Measurements from ENCODE around the gene SOX18.
A peak's percentile ranks its signal among the peaks of the same experiment; 100 is the strongest.
"Not testable (repeated sequence)": the region's sequence is repeated elsewhere in the genome, so short reads cannot be mapped to it uniquely, and the experiment has no call there.

Gene SOX18

DNA sequence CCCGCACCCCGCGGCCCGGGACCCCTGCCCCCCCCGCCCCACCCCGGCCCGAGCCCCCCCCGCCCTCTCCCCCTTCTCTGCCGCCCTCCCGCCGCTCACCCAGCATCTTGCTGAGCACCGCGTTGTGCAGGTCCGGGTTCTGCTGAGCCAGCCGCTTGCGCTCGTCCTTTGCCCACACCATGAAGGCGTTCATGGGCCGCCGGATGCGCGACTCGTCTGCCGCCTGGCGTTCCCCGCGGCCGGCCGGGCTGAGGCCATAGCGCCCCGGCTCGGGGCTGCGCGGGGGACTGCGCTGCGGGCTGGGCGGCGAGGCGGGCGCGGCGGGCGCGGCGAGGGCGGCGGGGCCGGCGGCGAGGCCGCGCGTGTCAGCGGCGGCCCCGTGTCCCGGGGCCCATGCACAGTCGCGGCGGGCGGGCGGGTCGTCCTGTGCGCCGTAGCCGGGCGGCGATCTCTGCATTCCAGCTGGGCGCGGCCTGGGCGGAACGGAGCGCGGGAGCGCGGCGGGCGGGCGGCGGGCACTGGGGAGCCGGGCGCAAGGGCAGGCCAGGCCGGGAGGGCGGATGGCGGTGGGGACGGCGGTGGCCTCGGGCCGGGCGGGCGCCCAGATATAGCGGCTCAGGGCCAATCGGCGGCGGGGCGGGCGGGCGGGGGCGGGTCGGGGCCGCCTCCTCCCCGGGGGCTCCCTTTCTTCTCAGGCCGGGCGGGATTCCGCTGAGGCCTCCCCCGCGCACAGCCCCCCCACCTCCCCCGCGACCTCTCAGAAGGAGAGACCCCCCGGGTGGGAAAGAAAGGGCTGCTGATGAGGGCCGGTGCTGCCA is at the start of gene SOX18:
Gene SOX18 (minus strand): TSS at position 580 of the 818 bp plus-strand sequence. CDS start 123 bp downstream, at position 457.
- no peak for DNase-seq (ENCODE audit: low read depth)

GRCh38 chr20:64098471-64099013 is 49.1 kb upstream of the SOX18 start:
- DNase-seq (ENCODE audit: low read depth) = no peak

DNA sequence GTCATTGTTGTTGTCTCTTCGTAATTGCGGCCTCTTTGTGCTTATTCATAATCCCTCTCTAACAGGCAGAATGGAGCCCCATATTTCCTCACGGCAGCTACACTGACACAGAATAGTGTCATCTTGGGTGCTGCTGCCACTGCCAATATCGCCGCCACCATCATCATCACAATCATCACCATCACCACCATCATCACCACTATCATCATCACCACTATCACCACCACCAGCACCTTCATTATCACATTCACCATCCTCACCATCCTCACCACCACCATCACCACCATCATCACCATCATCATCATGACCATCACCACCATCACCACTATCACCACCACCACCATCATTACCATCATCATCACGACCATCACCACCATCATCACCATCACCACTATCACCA is 47.1 kb upstream of the SOX18 start:
- DNase-seq (ENCODE audit: low read depth) = no peak

DNA sequence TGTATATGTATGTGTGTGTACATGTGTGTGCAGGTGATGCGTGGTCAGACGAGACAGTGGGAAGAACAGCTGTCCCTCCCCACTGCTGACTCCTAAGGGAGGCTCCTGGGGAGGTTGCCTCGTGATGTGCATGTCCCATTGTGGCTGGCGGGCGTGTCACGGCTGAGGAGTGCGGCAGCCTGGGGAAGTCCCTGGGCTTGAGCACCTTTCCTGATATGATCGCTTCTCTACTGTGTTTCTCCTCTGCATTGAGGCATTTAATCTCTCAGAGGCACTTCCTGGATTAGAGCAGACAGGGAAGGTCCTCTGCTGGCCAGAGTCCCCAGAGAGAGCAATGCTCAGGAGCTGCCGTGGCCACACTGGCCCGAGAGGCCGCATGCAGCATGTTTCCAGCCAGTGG is 46.5 kb upstream of the SOX18 start:
- DNase-seq (ENCODE audit: low read depth) = no peak

- no peak for DNase-seq (ENCODE audit: low read depth)
Measured at GRCh38 chr20:64095455-64095854, 46.0 kb upstream of the SOX18 start.

DNA sequence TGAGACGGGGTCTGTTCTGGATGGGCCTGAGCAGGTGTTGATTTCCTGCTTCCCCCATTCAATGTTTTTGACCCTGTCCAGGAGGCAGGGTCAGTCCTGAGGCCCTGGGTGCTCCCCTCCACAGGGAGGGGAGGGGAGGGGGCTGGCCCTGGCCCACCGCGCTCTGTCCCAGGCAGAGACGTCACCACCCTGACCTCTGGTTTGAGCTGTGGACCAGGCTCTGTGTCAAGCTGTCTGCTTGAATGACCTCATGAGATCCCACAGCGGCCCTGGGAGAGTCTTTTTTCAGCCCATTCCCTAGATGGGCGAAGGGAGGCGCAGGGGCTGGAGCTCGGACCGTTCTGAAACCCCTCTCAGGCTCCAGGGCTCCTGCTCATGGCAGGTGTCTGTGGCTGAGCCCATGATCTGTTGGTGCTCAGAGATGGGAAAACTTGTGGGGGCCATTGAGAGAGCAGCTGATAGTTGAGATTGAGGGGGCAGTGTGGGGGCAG is 43.6 kb upstream of the SOX18 start:
- DNase-seq (ENCODE audit: low read depth) = no peak

DNA sequence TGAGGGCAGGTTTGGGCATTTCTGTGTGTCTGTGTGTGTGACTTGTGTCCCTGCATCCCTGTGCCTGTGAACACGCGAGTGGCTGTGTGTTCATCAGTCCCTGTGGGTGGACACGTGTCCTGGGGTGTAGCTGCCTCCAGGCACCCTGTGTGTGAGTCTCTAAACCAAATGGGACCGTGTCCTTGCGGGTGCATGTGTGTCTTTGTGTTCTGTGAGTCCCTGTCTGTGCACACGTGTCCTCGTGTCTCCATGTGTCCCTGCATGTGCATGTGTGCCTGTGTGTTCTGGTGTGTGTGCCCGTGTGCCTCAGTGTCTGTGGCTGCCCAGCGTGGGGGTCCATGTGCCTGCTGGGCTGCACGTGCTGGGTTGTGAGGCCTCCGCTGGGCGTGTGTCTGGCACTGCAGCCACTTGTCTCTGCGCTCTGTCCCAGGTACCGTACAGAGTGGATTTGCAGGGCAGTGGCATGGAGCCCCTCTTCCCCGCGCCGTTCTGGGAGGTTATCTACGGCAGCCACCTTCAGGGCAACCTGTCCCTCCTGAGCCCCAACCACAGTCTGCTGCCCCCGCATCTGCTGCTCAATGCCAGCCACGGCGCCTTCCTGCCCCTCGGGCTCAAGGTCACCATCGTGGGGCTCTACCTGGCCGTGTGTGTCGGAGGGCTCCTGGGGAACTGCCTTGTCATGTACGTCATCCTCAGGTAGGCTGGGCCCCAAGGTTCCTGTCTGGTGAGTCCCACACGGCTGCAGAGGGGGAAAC is 43.0 kb upstream of the SOX18 start:
- DNase-seq (ENCODE audit: low read depth) = no peak

- no peak for DNase-seq (ENCODE audit: low read depth)
Measured at GRCh38 chr20:64091770-64092169, 42.3 kb upstream of the SOX18 start.

GRCh38 chr20:64091340-64091739 is 41.9 kb upstream of the SOX18 start:
- no peak for DNase-seq (ENCODE audit: low read depth)

GRCh38 chr20:64090165-64090564 is 40.7 kb upstream of the SOX18 start:
- DNase-seq (ENCODE audit: low read depth) = no peak

GRCh38 chr20:64088586-64088985 is 39.1 kb upstream of the SOX18 start:
- not testable (repeated sequence) for DNase-seq (ENCODE audit: low read depth)

GRCh38 chr20:64087226-64087825 is 37.9 kb upstream of the SOX18 start:
- not testable (repeated sequence) for DNase-seq (ENCODE audit: low read depth)

DNA sequence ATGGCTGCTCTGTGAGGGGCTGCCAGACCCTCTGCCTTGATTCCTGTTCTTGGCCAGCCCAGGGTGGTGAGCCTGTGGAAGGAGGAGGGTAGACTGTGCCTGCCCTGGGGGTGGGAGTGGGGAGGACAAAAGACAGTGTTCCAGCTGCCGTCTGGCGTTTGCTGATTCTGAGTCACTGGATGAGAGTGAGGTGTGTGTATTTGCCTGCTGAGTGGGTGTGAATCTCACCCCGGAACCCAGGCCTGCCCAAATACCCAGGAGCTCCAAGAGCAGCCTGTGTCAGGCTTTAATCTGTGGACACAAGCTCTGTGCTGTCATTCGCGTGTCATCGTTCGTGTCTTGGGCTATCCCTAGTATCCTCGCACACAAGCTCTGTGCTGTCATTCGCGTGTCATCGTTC is 37.4 kb upstream of the SOX18 start:
- no peak for DNase-seq (ENCODE audit: low read depth)

DNA sequence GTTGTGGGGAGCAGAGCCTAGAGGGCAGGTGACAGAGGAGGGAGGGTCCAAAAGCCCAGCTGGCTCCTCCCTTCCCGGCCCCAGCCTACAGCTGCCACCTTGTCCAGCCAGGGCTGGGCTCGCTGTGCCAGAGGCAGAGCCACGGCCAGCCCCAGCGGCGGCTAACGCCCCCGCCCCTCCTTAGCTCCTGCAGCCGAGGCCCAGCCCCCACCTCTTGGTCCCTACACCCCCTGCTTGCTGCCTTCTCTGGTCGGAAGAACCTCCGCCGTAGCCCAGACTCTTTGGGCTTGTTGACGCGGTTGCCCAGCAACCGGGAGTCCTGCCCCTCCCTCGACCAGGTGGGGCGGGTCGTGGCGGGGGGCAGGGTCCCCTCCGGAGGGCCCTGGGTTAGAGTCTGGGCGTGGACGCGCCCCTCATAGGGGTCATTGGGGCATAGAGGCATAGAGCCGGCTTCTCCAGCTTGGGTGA is 35.3 kb upstream of the SOX18 start:
- DNase-seq (ENCODE audit: low read depth) = no peak

DNA sequence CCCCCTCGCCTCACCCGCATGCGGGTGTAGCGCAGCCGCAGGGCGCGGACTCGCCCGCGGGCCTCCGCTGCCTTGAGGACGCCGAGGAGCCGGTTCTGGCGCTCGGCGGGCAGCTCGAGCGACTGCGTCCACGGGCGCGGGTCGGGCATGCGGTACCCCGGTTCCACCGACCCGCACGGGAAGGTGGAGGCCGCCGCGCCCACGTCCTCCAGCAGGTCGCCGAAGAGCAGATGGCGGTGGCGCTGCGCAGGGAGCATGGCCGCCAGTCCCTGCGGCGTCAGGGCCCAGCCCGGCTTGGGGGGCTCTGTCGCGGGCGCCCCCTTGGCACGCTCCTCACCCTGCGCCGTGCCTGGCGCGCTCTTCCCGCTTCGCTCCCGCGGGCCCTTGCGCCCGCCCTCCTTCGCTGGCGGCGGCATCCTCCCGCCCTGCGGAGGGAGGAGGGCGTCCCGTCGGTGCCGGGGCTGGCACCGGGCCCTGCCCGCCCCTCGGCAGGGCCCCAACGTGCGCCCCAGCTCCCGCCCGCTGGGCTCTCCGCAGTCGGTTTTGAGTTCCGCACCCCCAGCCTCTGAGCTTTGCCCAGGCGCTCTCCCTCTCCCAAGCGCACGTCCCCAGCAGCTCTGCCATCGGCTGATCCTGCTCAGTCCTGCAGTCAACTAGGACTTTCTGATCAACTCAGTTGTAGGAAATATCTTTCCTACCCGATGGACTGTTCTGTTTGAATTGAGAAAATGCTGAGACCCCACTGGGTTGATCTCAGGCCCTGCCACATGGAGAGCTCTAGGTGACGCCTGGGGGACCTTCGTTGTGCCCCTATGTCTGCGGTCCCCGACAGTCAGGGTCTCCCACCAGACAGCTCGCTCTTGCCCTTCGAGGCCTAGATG is 34.6 kb upstream of the SOX18 start, which contains the start of gene LKAAEAR1:
Gene LKAAEAR1 (minus strand): TSS at position 595 of the 881 bp plus-strand sequence. CDS start 179 bp downstream, at position 416.
- DNase-seq (ENCODE audit: low read depth) = no peak

DNA sequence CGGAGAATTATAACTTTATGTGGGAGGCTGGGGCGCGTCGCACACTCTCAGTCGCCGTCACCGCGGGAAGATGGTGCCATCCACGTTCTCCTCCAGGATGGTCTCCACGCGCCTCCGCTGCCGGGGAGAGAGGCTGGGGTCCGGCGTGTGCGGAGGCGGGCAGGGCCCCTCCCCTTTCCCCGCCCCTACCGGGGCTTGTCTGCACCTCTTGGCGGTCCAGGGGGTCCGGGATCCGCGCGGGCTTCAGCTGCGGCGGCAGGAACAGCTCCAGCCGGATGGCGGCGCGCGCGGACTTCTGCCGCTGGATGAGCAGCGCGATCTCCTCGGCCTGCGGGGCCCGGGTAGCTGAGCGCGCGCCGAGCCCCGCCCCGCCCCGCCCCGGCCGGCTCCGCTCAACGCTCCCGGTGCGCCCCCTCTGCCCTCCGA is 34.0 kb upstream of the SOX18 start:
- DNase-seq (ENCODE audit: low read depth) = peak; percentile 52

DNA sequence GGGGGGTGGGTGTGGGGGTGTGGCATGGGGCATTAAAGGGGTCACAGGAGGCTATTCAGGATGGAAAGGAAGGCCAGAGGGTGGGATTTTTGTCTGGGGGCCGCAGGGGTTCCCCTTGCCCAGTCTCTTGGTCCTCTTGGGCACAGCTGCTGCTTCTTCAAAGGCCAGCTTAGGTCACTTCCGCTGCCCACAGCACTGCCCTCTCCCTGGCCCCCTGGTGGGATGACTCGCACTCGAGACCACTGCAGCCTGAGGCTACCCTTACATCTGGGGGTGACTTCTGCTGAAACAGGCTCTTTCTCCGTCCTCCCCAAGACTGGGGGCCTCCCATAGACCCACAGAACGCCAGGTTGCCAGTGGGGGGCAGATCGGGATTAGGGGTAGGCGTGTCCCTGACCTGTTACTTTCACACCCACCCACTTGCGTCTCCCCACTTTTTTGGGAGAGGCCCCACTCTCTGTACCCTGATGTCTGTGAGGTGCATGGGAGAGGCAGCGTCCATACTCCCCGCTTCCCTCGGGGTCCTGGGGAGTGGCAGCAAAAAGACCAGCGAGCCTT is 33.5 kb upstream of the SOX18 start:
- no peak for DNase-seq (ENCODE audit: low read depth)

GRCh38 chr20:64082126-64082731 is 32.8 kb upstream of the SOX18 start:
- DNase-seq (ENCODE audit: low read depth) = no peak

- DNase-seq (ENCODE audit: low read depth) = no peak
Measured at GRCh38 chr20:64081624-64081964, 32.2 kb upstream of the SOX18 start.

- no peak for DNase-seq (ENCODE audit: low read depth)
Measured at GRCh38 chr20:64080813-64081623, 31.6 kb upstream of the SOX18 start.
